Activated T-cell treated with anti-CD3 and anti-CD28 coated beads, Interleukin-2, amount 50 U/mL, for 4 hours (primary cell): ENCODE measurements around the gene PRSS21. TPM values are rescaled to one million over a fixed set of nuclear protein-coding genes. Genes with fewer than 3 reads are reported as not detected.

Experiments
- ATAC-seq, 2 donors: fragments of 200-7000 bp; cut with Tn5 transposase; one replicate each; pipeline ENCODE4 v1.10.0; 2021
- DNase-seq: peaks from one replicate; pipeline ENCODE4 v3.0.0-alpha.2; 2020
- H3K27me3 Mint-ChIP-seq: one replicate; pipeline ENCODE4 v1.8.0; 2021; ENCODE audit warnings: low read depth, mixed read lengths
- H3K36me3 Mint-ChIP-seq: one replicate; pipeline ENCODE4 v1.8.0; 2022; ENCODE audit warnings: mixed read lengths; ENCODE audit not compliant: insufficient read depth
- H3K4me1 Mint-ChIP-seq: one replicate; pipeline ENCODE4 v1.8.0; 2021; ENCODE audit warnings: low read depth, mixed read lengths
- H3K4me3 Mint-ChIP-seq: one replicate; pipeline ENCODE4 v1.8.0; 2021; ENCODE audit warnings: mild to moderate bottlenecking, moderate library complexity, mixed read lengths
- H3K9me3 Mint-ChIP-seq: one replicate; pipeline ENCODE4 v1.8.0; 2021; ENCODE audit warnings: mixed read lengths
- total RNA-seq, 3 donors: library from RNA; stranded (reverse); gene quantifications; one replicate each; pipeline ENCODE4 v1.2.1, GENCODE V29; 2021

Gene PRSS21
- total RNA-seq, 3 donors from 2014 or later: 8.9 to 16.1 (median 13.2) TPM

DNA sequence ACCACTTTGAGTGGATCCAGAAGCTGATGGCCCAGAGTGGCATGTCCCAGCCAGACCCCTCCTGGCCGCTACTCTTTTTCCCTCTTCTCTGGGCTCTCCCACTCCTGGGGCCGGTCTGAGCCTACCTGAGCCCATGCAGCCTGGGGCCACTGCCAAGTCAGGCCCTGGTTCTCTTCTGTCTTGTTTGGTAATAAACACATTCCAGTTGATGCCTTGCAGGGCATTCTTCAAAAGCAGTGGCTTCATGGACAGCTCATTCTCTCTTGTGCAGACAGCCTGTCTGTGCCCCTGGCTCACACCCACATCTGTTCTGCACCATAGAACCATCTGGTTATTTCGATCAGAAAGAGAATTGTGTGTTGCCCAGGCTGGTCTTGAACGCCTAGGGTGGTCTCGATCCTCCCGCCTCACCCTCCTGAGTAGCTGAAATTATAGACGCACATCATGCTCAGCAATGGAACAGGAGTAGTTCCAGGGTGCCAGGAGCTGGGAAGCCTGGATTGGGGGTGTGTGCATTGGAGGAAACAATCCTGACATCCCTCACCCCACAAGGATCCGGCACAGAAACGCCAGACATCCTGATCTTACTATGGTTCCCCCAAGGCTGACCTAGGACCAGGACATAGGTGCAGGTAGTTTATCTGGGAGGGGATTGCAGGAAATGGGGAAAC, 4.6 kb downstream of the PRSS21 start:
- no peaks in the 10 kb centered on the region for H3K4me1 Mint-ChIP-seq
- DNase-seq (no peak), ATAC-seq (no peak)
- peaks cover 2% of the 10 kb centered on the region for H3K27me3 Mint-ChIP-seq
- H3K4me3 Mint-ChIP-seq: no peak overlapping the region
- no peaks in the 10 kb centered on the region for H3K9me3 Mint-ChIP-seq
- H3K36me3 Mint-ChIP-seq: no peaks in the 10 kb centered on the region

- Mint-ChIP-seq H3K4me1 (no peaks in the 10 kb centered on the region), H3K4me3 (no peak overlapping the region), H3K36me3 (no peaks in the 10 kb centered on the region), H3K27me3 (peaks cover 2% of the 10 kb centered on the region), H3K9me3 (no peaks in the 10 kb centered on the region)
- DNase-seq: no peak
- no peak for ATAC-seq
Measured at GRCh38 chr16:2822158-2822495, 5.1 kb downstream of the PRSS21 start.

DNA sequence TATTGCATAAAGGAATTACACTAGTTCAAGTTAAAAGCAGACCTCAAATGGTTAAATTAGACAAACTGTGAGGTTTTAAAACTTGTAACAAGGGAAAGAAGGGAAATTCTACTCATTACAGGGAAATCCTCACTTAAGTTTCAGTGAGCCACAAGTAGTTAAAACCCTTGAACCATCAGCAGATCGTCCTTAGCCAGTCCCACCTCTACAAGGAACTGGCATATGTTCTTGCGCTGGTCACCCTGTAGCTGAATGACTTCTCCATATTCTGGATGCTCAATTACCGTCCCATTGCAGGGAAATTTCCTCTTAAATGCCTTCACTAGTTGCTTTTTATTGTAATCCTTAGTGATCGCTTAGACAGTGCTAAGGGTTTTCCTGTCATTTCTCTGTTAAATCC, 5.5 kb downstream of the PRSS21 start:
- H3K27me3 Mint-ChIP-seq: peaks cover 2% of the 10 kb centered on the region
- no peaks in the 10 kb centered on the region for H3K4me1 Mint-ChIP-seq
- H3K36me3 Mint-ChIP-seq: no peaks in the 10 kb centered on the region
- DNase-seq: no peak
- no peaks in the 10 kb centered on the region for H3K9me3 Mint-ChIP-seq
- H3K4me3 Mint-ChIP-seq: no peak overlapping the region
- no peak for ATAC-seq

DNA sequence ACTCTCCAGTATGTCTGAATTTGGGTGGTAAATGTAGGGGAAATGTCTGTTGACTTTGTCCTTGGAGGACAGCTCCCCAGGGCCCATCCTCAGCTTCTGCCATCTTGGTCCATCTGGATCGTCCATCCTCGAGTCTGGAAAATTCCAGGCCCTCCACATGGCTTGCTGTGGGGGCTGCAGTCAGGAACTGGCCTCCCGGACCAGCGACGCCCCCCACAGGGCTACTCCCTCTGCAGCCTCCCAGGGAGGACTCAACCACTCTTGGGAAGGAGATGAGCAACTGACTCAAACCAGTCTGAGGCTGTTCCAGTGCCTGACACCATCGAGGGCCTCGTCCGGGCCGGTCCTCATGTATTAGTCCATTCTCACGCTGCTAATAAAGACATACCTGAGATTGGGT, 7.6 kb downstream of the PRSS21 start:
- Mint-ChIP-seq H3K36me3 (no peaks in the 10 kb centered on the region), H3K4me1 (no peaks in the 10 kb centered on the region), H3K4me3 (no peak overlapping the region), H3K27me3 (peaks cover 6% of the 10 kb centered on the region), H3K9me3 (no peaks in the 10 kb centered on the region)
- ATAC-seq: no peak
- DNase-seq: no peak

GRCh38 chr16:2825049-2825742, 8.2 kb downstream of the PRSS21 start:
- DNase-seq: no peak

GRCh38 chr16:2825906-2826305, 8.9 kb downstream of the PRSS21 start:
- no peaks in the 10 kb centered on the region for H3K4me1 Mint-ChIP-seq
- no peaks in the 10 kb centered on the region for H3K9me3 Mint-ChIP-seq
- no peak for ATAC-seq
- no peaks in the 10 kb centered on the region for H3K36me3 Mint-ChIP-seq
- no peak overlapping the region for H3K4me3 Mint-ChIP-seq
- no peak for DNase-seq
- peaks cover 10% of the 10 kb centered on the region for H3K27me3 Mint-ChIP-seq

More at GRCh38 chr16:2825049-2825742, 8.2 kb downstream of the PRSS21 start:
- Mint-ChIP-seq H3K4me3 (no peak overlapping the region), H3K36me3 (no peaks in the 10 kb centered on the region), H3K27me3 (peaks cover 6% of the 10 kb centered on the region), H3K9me3 (no peaks in the 10 kb centered on the region), H3K4me1 (no peaks in the 10 kb centered on the region)
- ATAC-seq: no peak

- Mint-ChIP-seq H3K36me3 (no peaks in the 10 kb centered on the region), H3K4me3 (no peak overlapping the region), H3K9me3 (no peaks in the 10 kb centered on the region), H3K27me3 (peaks cover 18% of the 10 kb centered on the region), H3K4me1 (no peaks in the 10 kb centered on the region)
- no peak for DNase-seq
- no peak for ATAC-seq
Measured at GRCh38 chr16:2826591-2827373, 9.7 kb downstream of the PRSS21 start.

GRCh38 chr16:2827374-2827791, 10.3 kb downstream of the PRSS21 start:
- no peaks in the 10 kb centered on the region for H3K9me3 Mint-ChIP-seq
- H3K27me3 Mint-ChIP-seq: peaks cover 18% of the 10 kb centered on the region
- no peaks in the 10 kb centered on the region for H3K4me1 Mint-ChIP-seq
- DNase-seq: no peak
- H3K36me3 Mint-ChIP-seq: no peaks in the 10 kb centered on the region
- no peak for ATAC-seq
- no peak overlapping the region for H3K4me3 Mint-ChIP-seq

GRCh38 chr16:2827831-2828520, 10.9 kb downstream of the PRSS21 start:
- Mint-ChIP-seq H3K36me3 (no peaks in the 10 kb centered on the region), H3K9me3 (no peaks in the 10 kb centered on the region), H3K27me3 (peaks cover 21% of the 10 kb centered on the region), H3K4me3 (no peak overlapping the region), H3K4me1 (no peaks in the 10 kb centered on the region)
- no peak for DNase-seq
- ATAC-seq: no peak

DNA sequence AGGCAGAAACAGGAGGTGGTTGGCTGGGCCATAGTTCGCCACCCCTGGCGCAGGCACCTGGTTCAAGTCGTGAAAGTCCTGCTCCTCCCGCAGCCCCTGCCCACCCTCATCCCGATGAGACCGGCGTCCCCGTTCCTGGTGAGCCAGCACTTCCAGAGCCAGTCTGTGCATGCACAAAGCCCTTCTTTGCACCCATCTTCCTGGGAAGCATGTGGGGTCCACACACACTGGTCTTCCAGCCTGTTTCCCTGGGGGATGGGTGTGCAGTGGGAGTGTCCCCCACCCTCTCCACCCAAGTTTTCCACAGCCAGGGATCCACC, 11.4 kb downstream of the PRSS21 start:
- H3K4me1 Mint-ChIP-seq: no peaks in the 10 kb centered on the region
- H3K9me3 Mint-ChIP-seq: no peaks in the 10 kb centered on the region
- no peak overlapping the region for H3K4me3 Mint-ChIP-seq
- ATAC-seq: no peak
- no peak for DNase-seq
- H3K36me3 Mint-ChIP-seq: no peaks in the 10 kb centered on the region
- peaks cover 21% of the 10 kb centered on the region for H3K27me3 Mint-ChIP-seq

- no peaks in the 10 kb centered on the region for H3K36me3 Mint-ChIP-seq
- no peaks in the 10 kb centered on the region for H3K4me1 Mint-ChIP-seq
- H3K4me3 Mint-ChIP-seq: no peak overlapping the region
- no peak for ATAC-seq
- H3K9me3 Mint-ChIP-seq: no peaks in the 10 kb centered on the region
- DNase-seq: no peak
- H3K27me3 Mint-ChIP-seq: peaks cover 24% of the 10 kb centered on the region
Measured at GRCh38 chr16:2828876-2829430, 11.9 kb downstream of the PRSS21 start.

- Mint-ChIP-seq H3K9me3 (no peaks in the 10 kb centered on the region), H3K36me3 (no peaks in the 10 kb centered on the region), H3K4me1 (no peaks in the 10 kb centered on the region), H3K27me3 (peaks cover 26% of the 10 kb centered on the region), H3K4me3 (no peak within 1 kb of the TSS)
- peak in 1 of 2 donors; percentile 25 for ATAC-seq
- no peak for DNase-seq
Measured at GRCh38 chr16:2829501-2830354, 12.7 kb downstream of the PRSS21 start, which contains the start of gene ZG16B. ZG16B (plus strand) TSS chr16:2830303; CDS start chr16:2830442, 139 bp downstream.

DNA sequence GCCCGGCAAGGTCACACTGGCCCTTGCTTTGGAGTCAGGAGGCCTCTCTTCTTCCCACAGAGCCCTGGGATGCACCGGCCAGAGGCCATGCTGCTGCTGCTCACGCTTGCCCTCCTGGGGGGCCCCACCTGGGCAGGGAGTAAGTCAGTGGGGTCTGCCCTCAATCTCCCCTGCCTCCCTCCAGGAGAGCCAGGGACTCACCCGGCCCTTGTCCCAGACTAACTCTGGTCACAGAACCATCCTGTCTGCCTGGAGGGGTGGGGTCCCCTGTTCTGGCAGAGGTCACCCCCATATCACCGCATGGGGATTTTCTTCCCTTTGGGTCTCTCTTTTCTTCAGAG, 13.3 kb downstream of the PRSS21 start:
- H3K4me3 Mint-ChIP-seq: no peak overlapping the region
- H3K27me3 Mint-ChIP-seq: peaks cover 26% of the 10 kb centered on the region
- no peak for ATAC-seq
- DNase-seq: no peak
- no peaks in the 10 kb centered on the region for H3K36me3 Mint-ChIP-seq
- no peaks in the 10 kb centered on the region for H3K4me1 Mint-ChIP-seq
- no peaks in the 10 kb centered on the region for H3K9me3 Mint-ChIP-seq
